H1 (cell line): Measurements from ENCODE around the gene ACP6. TPM values are rescaled to one million over a fixed set of nuclear protein-coding genes. Genes with fewer than 3 reads are reported as not detected.
A peak's percentile ranks its signal among the peaks of the same experiment; 100 is the strongest.

Source experiments
- ASH2L ChIP-seq: fragments of 200-600, 300-600 bp; sonication (generic); IDR thresholded peaks from one replicate; pipeline ENCODE4 v1.7.1; 2017; ENCODE audit warnings: low read length
- BACH1 ChIP-seq: IDR thresholded peaks from 2 replicates; pipeline ENCODE4 v1.6.1; 2012; ENCODE audit warnings: low read length, improper control_type of control experiment
- CBX8 ChIP-seq: fragments of 300-800, 300-1000 bp; sonication (generic); IDR thresholded peaks from 2 replicates; pipeline ENCODE4 v1.7.1; 2016; ENCODE audit warnings: low read depth, low read length, borderline replicate concordance
- GTF2F1 ChIP-seq: IDR thresholded peaks from 2 replicates; pipeline ENCODE4 v1.6.1; 2012; ENCODE audit warnings: low read depth, low read length, improper control_type of control experiment, borderline replicate concordance
- HDAC2 ChIP-seq, 2 experiments: fragments of 300-600 bp in 1 of 2; sonication (generic) in 1 of 2; IDR thresholded peaks; 2 replicates each; pipeline ENCODE4 v1.6.1; 2011 to 2012; ENCODE audit warnings: low read depth in 2 of 2, low read length in 2 of 2, mild to moderate bottlenecking in 2 of 2, moderate library complexity in 2 of 2, borderline replicate concordance in 1 of 2, inconsistent platforms in 1 of 2
- HDAC6 ChIP-seq: IDR thresholded peaks from one replicate; pipeline ENCODE4 v1.7.1; 2012; ENCODE audit warnings: low read depth, mild to moderate bottlenecking, inconsistent platforms, low read length, moderate library complexity
- NRF1 ChIP-seq: IDR thresholded peaks from 2 replicates; pipeline ENCODE4 v1.6.1; 2011; ENCODE audit warnings: mild to moderate bottlenecking, low read depth, low read length, improper control_type of control experiment
- PHF8 ChIP-seq: fragments of 200-600 bp; sonication (generic); conservative IDR thresholded peaks from 2 replicates; pipeline ENCODE4 v1.7.1; 2012; ENCODE audit warnings: low read depth, mild to moderate bottlenecking, inconsistent platforms, low read length, moderate library complexity
- RXRA ChIP-seq: IDR thresholded peaks from 2 replicates; pipeline ENCODE4 v1.6.1; 2011; ENCODE audit warnings: low read depth, mild to moderate bottlenecking, low read length, moderate library complexity; ENCODE audit not compliant: insufficient read depth
- SAP30 ChIP-seq: fragments of 300-600 bp; sonication (generic); IDR thresholded peaks from 2 replicates; pipeline ENCODE4 v1.7.1; 2012; ENCODE audit warnings: low read length, moderate library complexity, mild to moderate bottlenecking, inconsistent platforms; ENCODE audit not compliant: insufficient read depth, insufficient replicate concordance
- SIN3A ChIP-seq, 2 experiments: IDR thresholded peaks in 1 of 2; conservative IDR thresholded peaks in 1 of 2; 2 replicates each; pipeline ENCODE4 v1.6.1; 2011 to 2012; ENCODE audit warnings: low read length in 2 of 2, improper control_type of control experiment in 1 of 2, low read depth in 1 of 2, mild to moderate bottlenecking in 1 of 2
- SUZ12 ChIP-seq: fragments of 200-600 bp; sonication (generic); IDR thresholded peaks from 2 replicates; pipeline ENCODE4 v1.6.1; 2012; ENCODE audit warnings: mild to moderate bottlenecking, inconsistent platforms, low read length, moderate library complexity, mixed read lengths
- TCF12 ChIP-seq: IDR thresholded peaks from 2 replicates; pipeline ENCODE4 v1.6.1; 2011; ENCODE audit warnings: low read depth, mild to moderate bottlenecking, low read length
- TEAD4 ChIP-seq: IDR thresholded peaks from 2 replicates; pipeline ENCODE4 v1.6.1; 2012; ENCODE audit warnings: low read depth, low read length, inconsistent platforms, mixed read lengths
- ZNF274 ChIP-seq: IDR thresholded peaks from 2 replicates; pipeline ENCODE4 v1.7.0; 2012; ENCODE audit warnings: low read length, borderline replicate concordance; ENCODE audit errors: extremely low read depth
- polyA plus RNA-seq, 7 experiments: library from polyadenylated mRNA; depleted of rRNA in 3 of 7; stranded (reverse) in 5 of 7; unstranded in 2 of 7; fragments of >200 nt in 5 of 7; fragments of 200-250 nt in 2 of 7; gene quantifications; 1 replicate in 5 of 7; 2 replicates in 1 of 7; 4 replicates in 1 of 7; pipeline versions ENCODE4 v1.2.1 to v1.2.3, GENCODE V29; 2011 to 2013; ENCODE audit warnings: missing spikeins in 2 of 7, mixed read lengths in 2 of 7
- total RNA-seq: library from RNA; stranded (reverse); fragmentation: NEBNext Ultra II Directional; extraction: Animal tissue kit (Norgen Biotek cat#: 25700); gene quantifications from 2 replicates; pipeline ENCODE4 v1.2.1, GENCODE V29; 2021

The ACP6 gene
- total and polyA plus RNA-seq, 2 of the 8 experiments (the other 6 are each of a cell fraction or from before 2014, with no cell fraction given), result 11.4 to 17.7 TPM

- TF ChIP-seq NRF1, result no peak
- TF ChIP-seq SIN3A (conservative IDR thresholded peaks at IDR 0.05 in 1 of 2, IDR thresholded peaks at IDR 0.05 in 1 of 2; ENCODE audit: low read depth in 1 of 2, low read length in 2 of 2), result no peak
- peak; percentile 65 for TF ChIP-seq ASH2L
- TF ChIP-seq HDAC2 (IDR thresholded peaks at IDR 0.05; ENCODE audit: borderline replicate concordance in 1 of 2, low read depth in 2 of 2, low read length in 2 of 2), result no peak
- TF ChIP-seq ZNF274, result no peak
- TF ChIP-seq TEAD4, result no peak
- peak; percentile 53; the same call in 1 of the 2 replicates for TF ChIP-seq PHF8
- no peak for TF ChIP-seq TCF12
- no peak for TF ChIP-seq BACH1
- no peak for TF ChIP-seq HDAC6
- no peak for TF ChIP-seq CBX8
- TF ChIP-seq RXRA, result no peak
- TF ChIP-seq SAP30, result no peak
- TF ChIP-seq SUZ12, result no peak
- no peak for TF ChIP-seq GTF2F1
These were observed 69.9 kb downstream of the ACP6 start (continued) for GRCh38 chr1:147600119-147601111.
